ENCODE results near the gene TIGD3. TPM values are rescaled to one million over a fixed set of nuclear protein-coding genes. Genes with fewer than 3 reads are reported as not detected.
A peak's percentile ranks its signal among the peaks of the same experiment; 100 is the strongest.

Gene TIGD3
- total and polyA plus RNA-seq, 4 donors = 0.16 to 0.88 TPM; not detected in 2

- 76 to 83% methylated on average over 5 of the region's 5 CpGs for WGBS, 2 donors
- Histone ChIP-seq H3K27ac (ENCODE audit: low read depth in 1 of 2, low read length in 2 of 2) (no peak overlapping the region), H3K4me3 (ENCODE audit: low read length in 2 of 2) (no peak overlapping the region), H3K36me3 (ENCODE audit: control insufficient read depth in 1 of 2, insufficient read depth in 2 of 2, low read length in 1 of 2) (no peaks in the 10 kb centered on the region), H3K9me3 (ENCODE audit: control insufficient read depth, low read length) (no peaks in the 10 kb centered on the region), H3K4me1 (ENCODE audit: control insufficient read depth in 1 of 2, insufficient read depth in 2 of 2, low read length in 2 of 2) (peaks cover 0 to 2% of the 10 kb centered on the region in 2 donors), H3K27me3 (ENCODE audit: control insufficient read depth in 1 of 2, insufficient read depth in 2 of 2, low read length in 1 of 2) (no peaks in the 10 kb centered on the region)
- DNase-seq = no peak
- intact Hi-C loops (cut with DNase I) = no loop called here
- no peak for ATAC-seq (ENCODE audit: low FRiP score)
Measured at GRCh38 chr11:65311170-65311678, 43.3 kb upstream of the TIGD3 start.

DNA sequence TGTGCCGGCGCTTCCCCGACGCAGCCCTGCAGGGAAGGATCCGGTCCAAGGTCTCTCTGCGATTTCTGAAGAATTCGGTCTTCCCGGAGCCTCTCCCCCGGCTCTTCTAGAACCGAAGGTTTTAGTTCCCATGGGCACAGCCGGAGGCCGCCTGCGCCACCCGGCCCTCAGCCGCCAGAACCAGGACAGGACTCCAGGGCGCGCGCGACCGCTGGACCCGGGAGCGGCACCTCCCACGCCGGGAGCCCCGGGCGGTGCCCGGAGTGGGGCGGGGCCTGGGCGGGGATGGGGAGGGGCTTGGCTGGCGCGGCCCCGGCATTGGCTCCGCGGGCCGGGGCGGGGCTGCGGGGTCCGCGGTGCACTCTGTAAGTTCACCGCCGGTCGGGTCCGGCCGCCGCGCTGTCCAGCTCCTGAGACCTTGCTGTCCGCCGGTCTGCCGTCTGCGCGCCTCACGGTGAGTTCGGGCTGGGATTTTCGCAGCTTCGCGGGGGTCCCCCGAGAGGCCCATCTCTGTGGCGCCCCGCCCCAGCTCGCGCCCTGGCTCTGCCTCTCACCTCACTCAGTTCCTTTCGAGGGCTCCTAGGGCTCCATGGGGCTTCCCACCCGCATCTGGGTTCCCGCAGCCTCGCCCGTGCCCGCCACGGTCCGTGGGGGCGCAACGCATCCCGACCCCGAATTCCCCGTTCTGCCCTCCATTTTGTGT is 39.9 kb upstream of the TIGD3 start, which contains the start of gene CDC42EP2:
Gene CDC42EP2 (plus strand): TSS at position 366 of the 703 bp plus-strand sequence. CDS start 6,033 bp downstream, outside the sequence.
- peak within 1 kb of the TSS in 1 of 2 donors; percentile 52 for H3K27ac ChIP-seq (ENCODE audit: low read depth in 1 of 2, low read length in 2 of 2)
- H3K27me3 ChIP-seq (ENCODE audit: control insufficient read depth in 1 of 2, insufficient read depth in 2 of 2, low read length in 1 of 2) = no peaks in the 10 kb centered on the region
- H3K36me3 ChIP-seq (ENCODE audit: control insufficient read depth in 1 of 2, insufficient read depth in 2 of 2, low read length in 1 of 2) = no peaks in the 10 kb centered on the region
- 0% methylated on average over 66 to 74 of the region's 74 CpGs for WGBS, 2 donors
- peak; percentile 88 to 96 for DNase-seq
- no peaks in the 10 kb centered on the region for H3K9me3 ChIP-seq (ENCODE audit: control insufficient read depth, low read length)
- H3K4me3 ChIP-seq (ENCODE audit: low read length in 2 of 2) = peak within 1 kb of the TSS; percentile 74 to 82
- intact Hi-C loops (cut with DNase I) = loop anchor here (1.0 to 5.0 kb wide), 4 partner anchors 39 to 89 kb away; no protein-coding TSS in a partner anchor
- peak; percentile 96 for ATAC-seq (ENCODE audit: low FRiP score)
- peaks cover 0 to 2% of the 10 kb centered on the region in 2 donors for H3K4me1 ChIP-seq (ENCODE audit: control insufficient read depth in 1 of 2, insufficient read depth in 2 of 2, low read length in 2 of 2)

- WGBS, 2 donors = 1% methylated on average over 55 to 59 of the region's 59 CpGs
- ATAC-seq (ENCODE audit: low FRiP score) = peak; percentile 88
- intact Hi-C loops (cut with DNase I) = loop anchor here (1.0 to 5.0 kb wide), 4 partner anchors 40 to 90 kb away; no protein-coding TSS in a partner anchor
- DNase-seq = peak; percentile 84 to 96
- H3K27me3 ChIP-seq (ENCODE audit: control insufficient read depth in 1 of 2, insufficient read depth in 2 of 2, low read length in 1 of 2) = no peaks in the 10 kb centered on the region
- peak overlapping the region; percentile 74 to 82 for H3K4me3 ChIP-seq (ENCODE audit: low read length in 2 of 2)
- H3K36me3 ChIP-seq (ENCODE audit: control insufficient read depth in 1 of 2, insufficient read depth in 2 of 2, low read length in 1 of 2) = no peaks in the 10 kb centered on the region
- H3K9me3 ChIP-seq (ENCODE audit: control insufficient read depth, low read length) = no peaks in the 10 kb centered on the region
- no peak overlapping the region for H3K27ac ChIP-seq (ENCODE audit: low read depth in 1 of 2, low read length in 2 of 2)
- peaks cover 0 to 2% of the 10 kb centered on the region in 2 donors for H3K4me1 ChIP-seq (ENCODE audit: control insufficient read depth in 1 of 2, insufficient read depth in 2 of 2, low read length in 2 of 2)
Measured at GRCh38 chr11:65315204-65315865, 39.2 kb upstream of the TIGD3 start.

GRCh38 chr11:65315866-65316226 is 38.7 kb upstream of the TIGD3 start:
- H3K36me3 ChIP-seq (ENCODE audit: control insufficient read depth in 1 of 2, insufficient read depth in 2 of 2, low read length in 1 of 2) = no peaks in the 10 kb centered on the region
- 30 to 33% methylated on average over 8 of the region's 8 CpGs for WGBS, 2 donors
- no peak overlapping the region for H3K27ac ChIP-seq (ENCODE audit: low read depth in 1 of 2, low read length in 2 of 2)
- peaks cover 0 to 2% of the 10 kb centered on the region in 2 donors for H3K4me1 ChIP-seq (ENCODE audit: control insufficient read depth in 1 of 2, insufficient read depth in 2 of 2, low read length in 2 of 2)
- H3K9me3 ChIP-seq (ENCODE audit: control insufficient read depth, low read length) = no peaks in the 10 kb centered on the region
- DNase-seq (no peak), ATAC-seq (ENCODE audit: low FRiP score) (no peak)
- intact Hi-C loops (cut with DNase I) = loop anchor here (1.0 to 5.0 kb wide), 4 partner anchors 41 to 91 kb away; no protein-coding TSS in a partner anchor
- H3K27me3 ChIP-seq (ENCODE audit: control insufficient read depth in 1 of 2, insufficient read depth in 2 of 2, low read length in 1 of 2) = no peaks in the 10 kb centered on the region
- H3K4me3 ChIP-seq (ENCODE audit: low read length in 2 of 2) = no peak overlapping the region

GRCh38 chr11:65316227-65317024 is 38.1 kb upstream of the TIGD3 start:
- WGBS, 2 donors = 63% methylated on average over 20 of the region's 20 CpGs
- no peaks in the 10 kb centered on the region for H3K36me3 ChIP-seq (ENCODE audit: control insufficient read depth in 1 of 2, insufficient read depth in 2 of 2, low read length in 1 of 2)
- DNase-seq (no peak), ATAC-seq (ENCODE audit: low FRiP score) (peak; percentile 12)
- H3K27ac ChIP-seq (ENCODE audit: low read depth in 1 of 2, low read length in 2 of 2) = no peak overlapping the region
- H3K4me3 ChIP-seq (ENCODE audit: low read length in 2 of 2) = no peak overlapping the region
- intact Hi-C loops (cut with DNase I) = loop anchor here in 1 of 2 donors (5.0 kb wide), 1 partner anchor 89 kb away; no protein-coding TSS in a partner anchor
- no peaks in the 10 kb centered on the region for H3K9me3 ChIP-seq (ENCODE audit: control insufficient read depth, low read length)
- no peaks in the 10 kb centered on the region for H3K27me3 ChIP-seq (ENCODE audit: control insufficient read depth in 1 of 2, insufficient read depth in 2 of 2, low read length in 1 of 2)
- H3K4me1 ChIP-seq (ENCODE audit: control insufficient read depth in 1 of 2, insufficient read depth in 2 of 2, low read length in 2 of 2) = peaks cover 0 to 2% of the 10 kb centered on the region in 2 donors

DNA sequence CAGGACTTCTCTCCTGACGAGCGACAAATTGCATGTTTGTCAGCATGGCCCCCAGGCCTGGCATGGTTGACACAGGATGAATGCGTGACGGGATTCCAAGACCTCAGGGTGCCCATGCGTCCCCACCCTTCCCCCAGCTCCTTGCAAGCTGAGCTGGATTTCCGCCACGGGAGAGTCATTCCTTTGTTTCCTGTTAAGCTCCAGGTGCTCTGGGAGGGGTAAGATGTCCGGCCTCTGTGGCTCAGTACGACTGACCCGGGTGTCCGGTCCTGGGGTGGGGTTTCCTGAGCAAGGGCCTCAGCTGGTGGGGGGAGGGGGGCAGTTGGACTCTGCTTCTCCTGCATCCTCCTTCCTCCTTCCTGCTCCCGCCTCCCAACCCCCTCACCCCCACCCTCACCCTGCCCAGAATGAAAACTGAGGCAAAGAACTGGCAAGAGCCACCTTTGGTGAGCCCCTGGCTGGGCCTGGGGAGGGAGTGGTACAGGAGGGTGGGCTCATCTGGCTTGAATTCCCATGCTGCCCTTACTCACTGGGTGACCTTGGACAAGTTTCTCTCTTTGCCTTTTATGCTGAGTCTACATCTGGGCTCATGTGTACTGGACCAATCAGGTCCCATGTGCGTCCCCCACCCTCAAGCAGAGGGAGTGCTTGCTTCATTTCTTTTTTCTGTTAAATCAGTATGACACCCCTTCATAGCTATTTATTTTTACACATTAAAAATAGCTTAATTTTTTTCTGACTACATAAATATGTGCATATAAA is 37.3 kb upstream of the TIGD3 start:
- H3K27me3 ChIP-seq (ENCODE audit: control insufficient read depth in 1 of 2, insufficient read depth in 2 of 2, low read length in 1 of 2) = no peaks in the 10 kb centered on the region
- no peak overlapping the region for H3K4me3 ChIP-seq (ENCODE audit: low read length in 2 of 2)
- no peak overlapping the region for H3K27ac ChIP-seq (ENCODE audit: low read depth in 1 of 2, low read length in 2 of 2)
- 76% methylated on average over 11 to 13 of the region's 13 CpGs for WGBS, 2 donors
- DNase-seq (peak; percentile 70 to 81), ATAC-seq (ENCODE audit: low FRiP score) (no peak)
- H3K36me3 ChIP-seq (ENCODE audit: control insufficient read depth in 1 of 2, insufficient read depth in 2 of 2, low read length in 1 of 2) = no peaks in the 10 kb centered on the region
- peaks cover 0 to 2% of the 10 kb centered on the region in 2 donors for H3K4me1 ChIP-seq (ENCODE audit: control insufficient read depth in 1 of 2, insufficient read depth in 2 of 2, low read length in 2 of 2)
- H3K9me3 ChIP-seq (ENCODE audit: control insufficient read depth, low read length) = no peaks in the 10 kb centered on the region
- intact Hi-C loops (cut with DNase I) = loop anchor here in 1 of 2 donors (5.0 kb wide), 1 partner anchor 90 kb away; no protein-coding TSS in a partner anchor

- ATAC-seq (ENCODE audit: low FRiP score) = no peak
- no peak overlapping the region for H3K27ac ChIP-seq (ENCODE audit: low read depth in 1 of 2, low read length in 2 of 2)
- H3K27me3 ChIP-seq (ENCODE audit: control insufficient read depth in 1 of 2, insufficient read depth in 2 of 2, low read length in 1 of 2) = no peaks in the 10 kb centered on the region
- no peaks in the 10 kb centered on the region for H3K36me3 ChIP-seq (ENCODE audit: control insufficient read depth in 1 of 2, insufficient read depth in 2 of 2, low read length in 1 of 2)
- no peaks in the 10 kb centered on the region for H3K4me1 ChIP-seq (ENCODE audit: control insufficient read depth in 1 of 2, insufficient read depth in 2 of 2, low read length in 2 of 2)
- intact Hi-C loops (cut with DNase I) = no loop called here
- DNase-seq = no peak
- no peaks in the 10 kb centered on the region for H3K9me3 ChIP-seq (ENCODE audit: control insufficient read depth, low read length)
- H3K4me3 ChIP-seq (ENCODE audit: low read length in 2 of 2) = no peak overlapping the region
- WGBS, 2 donors = 87% methylated on average over 22 of the region's 22 CpGs
Measured at GRCh38 chr11:65320386-65321075, 34.0 kb upstream of the TIGD3 start.
